Measurements from ENCODE around the gene NBEAL1. TPM values are rescaled to one million over a fixed set of nuclear protein-coding genes. Genes with fewer than 3 reads are reported as not detected.
"Not testable (repeated sequence)": the region's sequence is repeated elsewhere in the genome, so short reads cannot be mapped to it uniquely, and the experiment has no call there.

Gene NBEAL1
- total RNA-seq, 1 donor from 2014 or later: 30.5 TPM

DNA sequence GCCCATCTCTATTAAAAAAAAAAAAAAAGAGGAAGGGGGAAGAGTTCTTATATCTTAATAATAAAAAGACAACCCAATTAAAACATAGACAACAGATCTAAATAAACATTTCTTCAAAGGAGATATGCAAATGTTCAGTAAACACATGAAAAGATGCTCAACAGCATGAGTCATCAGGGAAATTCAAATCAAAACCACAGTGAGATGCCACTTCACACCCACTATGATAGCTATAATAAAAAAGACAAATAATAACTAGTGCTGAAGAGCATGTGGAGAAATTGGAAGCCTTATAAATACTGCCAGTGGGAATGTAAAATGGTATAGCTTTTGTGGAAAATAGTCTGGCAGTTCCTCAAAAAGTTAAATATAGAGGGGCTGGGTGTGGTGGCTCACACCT is 162.7 kb downstream of the NBEAL1 start:
- Mint-ChIP-seq H3K36me3 (ENCODE audit: insufficient read depth) (peaks cover 10% of the 10 kb centered on the region), H3K4me1 (ENCODE audit: low read depth) (peaks cover 2% of the 10 kb centered on the region), H3K9me3 (ENCODE audit: low read depth) (no peaks in the 10 kb centered on the region), H3K4me3 (ENCODE audit: low read depth) (no peak overlapping the region), H3K27me3 (no peaks in the 10 kb centered on the region), H3K27ac (no peak overlapping the region)
- TF ChIP-seq, protein P1, sequence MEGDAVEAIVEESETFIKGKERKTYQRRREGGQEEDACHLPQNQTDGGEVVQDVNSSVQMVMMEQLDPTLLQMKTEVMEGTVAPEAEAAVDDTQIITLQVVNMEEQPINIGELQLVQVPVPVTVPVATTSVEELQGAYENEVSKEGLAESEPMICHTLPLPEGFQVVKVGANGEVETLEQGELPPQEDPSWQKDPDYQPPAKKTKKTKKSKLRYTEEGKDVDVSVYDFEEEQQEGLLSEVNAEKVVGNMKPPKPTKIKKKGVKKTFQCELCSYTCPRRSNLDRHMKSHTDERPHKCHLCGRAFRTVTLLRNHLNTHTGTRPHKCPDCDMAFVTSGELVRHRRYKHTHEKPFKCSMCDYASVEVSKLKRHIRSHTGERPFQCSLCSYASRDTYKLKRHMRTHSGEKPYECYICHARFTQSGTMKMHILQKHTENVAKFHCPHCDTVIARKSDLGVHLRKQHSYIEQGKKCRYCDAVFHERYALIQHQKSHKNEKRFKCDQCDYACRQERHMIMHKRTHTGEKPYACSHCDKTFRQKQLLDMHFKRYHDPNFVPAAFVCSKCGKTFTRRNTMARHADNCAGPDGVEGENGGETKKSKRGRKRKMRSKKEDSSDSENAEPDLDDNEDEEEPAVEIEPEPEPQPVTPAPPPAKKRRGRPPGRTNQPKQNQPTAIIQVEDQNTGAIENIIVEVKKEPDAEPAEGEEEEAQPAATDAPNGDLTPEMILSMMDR (IDR thresholded peaks at IDR 0.05; ENCODE audit: unreplicated experiment): no peak
- no peak for DNase-seq (ENCODE audit: low spot score, unreplicated experiment)

DNA sequence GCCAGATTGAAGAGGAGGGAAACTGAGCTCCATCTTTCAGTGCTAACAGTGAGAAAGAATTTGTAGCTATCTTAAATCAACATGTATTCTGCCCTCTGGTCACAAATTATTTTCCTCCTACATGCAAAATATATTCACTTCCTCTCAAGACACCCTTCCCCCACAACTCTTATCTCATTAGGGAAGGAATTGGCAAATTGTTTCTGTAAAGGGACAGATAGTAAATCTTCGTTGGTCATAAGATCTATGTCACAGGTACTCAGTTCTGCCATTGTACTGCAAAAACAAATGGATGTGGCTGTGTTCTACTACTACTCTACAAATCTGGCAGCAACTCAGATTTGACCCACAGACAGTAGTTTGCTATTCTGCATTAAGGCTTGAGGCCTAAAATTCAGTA is 171.2 kb downstream of the NBEAL1 start:
- no peak for DNase-seq (ENCODE audit: low spot score, unreplicated experiment)
- Mint-ChIP-seq H3K4me3 (ENCODE audit: low read depth) (no peak overlapping the region), H3K4me1 (ENCODE audit: low read depth) (peaks cover 1% of the 10 kb centered on the region), H3K36me3 (ENCODE audit: insufficient read depth) (peaks cover 17% of the 10 kb centered on the region), H3K9me3 (ENCODE audit: low read depth) (no peaks in the 10 kb centered on the region), H3K27me3 (no peaks in the 10 kb centered on the region), H3K27ac (no peak overlapping the region)
- TF ChIP-seq, protein P1 (IDR thresholded peaks at IDR 0.05; ENCODE audit: unreplicated experiment): no peak

DNA sequence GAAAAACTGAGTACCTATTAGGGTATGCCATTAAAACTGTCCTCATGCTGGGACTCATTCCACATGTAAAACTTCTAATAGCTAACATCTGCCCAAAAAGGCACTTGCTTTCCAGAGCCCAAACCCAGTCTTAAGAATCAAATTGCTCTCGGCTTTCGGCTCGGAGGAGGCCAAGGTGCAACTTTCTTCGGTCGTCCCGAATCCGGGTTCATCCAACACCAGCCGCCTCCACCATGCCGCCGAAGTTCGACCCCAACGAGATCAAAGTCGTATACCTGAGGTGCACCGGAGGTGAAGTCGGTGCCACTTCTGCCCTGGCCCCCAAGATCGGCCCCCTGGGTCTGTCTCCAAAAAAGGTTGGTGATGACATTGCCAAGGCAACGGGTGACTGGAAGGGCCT is 175.9 kb downstream of the NBEAL1 start:
- not testable (repeated sequence) for DNase-seq (ENCODE audit: low spot score, unreplicated experiment); H3K27me3 Mint-ChIP-seq; H3K9me3 Mint-ChIP-seq (ENCODE audit: low read depth); H3K4me3 Mint-ChIP-seq (ENCODE audit: low read depth); H3K27ac Mint-ChIP-seq; H3K4me1 Mint-ChIP-seq (ENCODE audit: low read depth)
- H3K36me3 Mint-ChIP-seq (ENCODE audit: insufficient read depth): peaks cover 20% of the 10 kb centered on the region

DNA sequence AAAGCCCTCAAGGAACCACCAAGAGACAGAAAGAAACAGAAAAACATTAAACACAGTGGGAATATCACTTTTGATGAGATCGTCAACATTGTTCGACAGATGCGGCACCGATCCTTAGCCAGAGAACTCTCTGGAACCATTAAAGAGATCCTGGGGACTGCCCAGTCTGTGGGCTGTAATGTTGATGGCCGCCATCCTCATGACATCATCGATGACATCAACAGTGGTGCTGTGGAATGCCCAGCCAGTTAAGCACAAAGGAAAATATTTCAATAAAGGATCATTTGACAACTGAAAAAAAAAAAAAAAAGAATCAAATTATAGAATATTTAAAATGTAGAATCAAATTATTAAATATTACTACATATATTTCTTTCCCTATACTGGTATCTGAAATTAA is 176.4 kb downstream of the NBEAL1 start:
- H3K36me3 Mint-ChIP-seq (ENCODE audit: insufficient read depth): peaks cover 15% of the 10 kb centered on the region
- H3K9me3 Mint-ChIP-seq (ENCODE audit: low read depth); H3K27me3 Mint-ChIP-seq; H3K4me1 Mint-ChIP-seq (ENCODE audit: low read depth); H3K27ac Mint-ChIP-seq; H3K4me3 Mint-ChIP-seq (ENCODE audit: low read depth); DNase-seq (ENCODE audit: low spot score, unreplicated experiment): not testable (repeated sequence)

DNA sequence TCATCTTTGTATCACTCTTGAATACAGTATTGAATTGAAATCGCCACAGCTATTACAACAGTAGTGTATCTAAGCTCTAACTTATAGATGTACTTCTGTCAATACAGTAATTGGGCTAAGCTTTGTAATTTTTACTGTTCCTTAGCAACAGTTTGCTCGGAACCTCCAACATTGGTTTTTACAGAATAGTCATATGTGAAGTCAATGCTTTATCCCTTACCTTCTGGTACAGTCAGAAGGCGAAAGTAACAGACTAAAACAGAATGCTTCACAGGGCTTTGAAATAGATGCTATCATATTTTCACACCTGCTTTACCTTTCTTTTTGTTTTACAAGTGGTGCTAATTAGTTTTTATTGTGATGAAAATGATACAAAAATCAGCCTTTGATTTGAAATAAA is 177.3 kb downstream of the NBEAL1 start:
- Mint-ChIP-seq H3K9me3 (ENCODE audit: low read depth) (no peaks in the 10 kb centered on the region), H3K36me3 (ENCODE audit: insufficient read depth) (peaks cover 13% of the 10 kb centered on the region)

DNA sequence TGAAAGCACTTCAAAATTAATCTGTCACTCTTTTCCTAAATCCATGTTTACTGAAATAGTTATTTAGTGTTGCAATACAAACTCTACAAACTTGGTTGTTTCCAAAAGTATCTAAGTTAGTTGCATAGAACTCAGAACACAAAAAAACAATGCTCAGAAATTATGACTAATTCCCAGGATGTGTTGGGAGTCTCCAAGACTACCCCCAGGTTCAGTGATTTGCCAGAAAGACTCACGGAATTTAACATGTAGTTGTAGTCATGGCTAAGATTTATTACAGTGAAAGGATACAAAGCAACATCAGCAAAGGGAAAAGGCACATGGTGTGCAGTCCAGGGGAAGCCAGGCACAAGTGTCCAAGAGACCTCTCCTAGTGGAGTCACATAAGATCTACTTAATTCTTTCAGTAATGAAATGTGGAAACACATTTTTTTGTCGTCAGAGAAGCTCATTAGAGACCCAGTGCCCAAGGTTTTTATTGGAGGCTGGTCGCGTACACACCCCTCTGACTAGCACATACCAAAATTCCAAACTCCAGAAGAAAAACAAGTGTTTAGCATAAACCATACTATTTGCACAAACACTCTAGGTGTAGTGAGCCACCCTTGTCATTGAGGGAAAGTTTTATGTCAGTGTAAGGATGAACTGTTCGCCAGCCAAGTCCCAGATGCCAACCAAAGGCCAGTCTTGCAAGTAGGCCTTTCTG is 180.8 kb downstream of the NBEAL1 start:
- Mint-ChIP-seq H3K36me3 (ENCODE audit: insufficient read depth) (peaks cover 6% of the 10 kb centered on the region), H3K4me3 (ENCODE audit: low read depth) (no peak overlapping the region), H3K4me1 (ENCODE audit: low read depth) (no peaks in the 10 kb centered on the region), H3K9me3 (ENCODE audit: low read depth) (no peaks in the 10 kb centered on the region), H3K27ac (no peak overlapping the region), H3K27me3 (no peaks in the 10 kb centered on the region)
- TF ChIP-seq, protein P1 (IDR thresholded peaks at IDR 0.05; ENCODE audit: unreplicated experiment): no peak
- no peak for DNase-seq (ENCODE audit: low spot score, unreplicated experiment)

More for the DNA sequence above, 177.3 kb downstream of the NBEAL1 start:
- DNase-seq (ENCODE audit: low spot score, unreplicated experiment): no peak
- H3K27ac Mint-ChIP-seq: no peak overlapping the region
- H3K4me3 Mint-ChIP-seq (ENCODE audit: low read depth): no peak overlapping the region
- H3K27me3 Mint-ChIP-seq: no peaks in the 10 kb centered on the region
- H3K4me1 Mint-ChIP-seq (ENCODE audit: low read depth): peaks cover 1% of the 10 kb centered on the region
- TF ChIP-seq, protein P1 (IDR thresholded peaks at IDR 0.05; ENCODE audit: unreplicated experiment): no peak
